GM18507 (cell line): ENCODE results near the gene LMO3.

Experiments used
- DNase-seq: peaks from one replicate; pipeline ENCODE4 v3.0.0; 2011; ENCODE audit warnings: low read depth; ENCODE audit not compliant: insufficient read length; ENCODE audit errors: extremely low spot score
- FAIRE-seq: peaks from 2 replicates; lab custom pipeline; 2011; peaks lifted over from hg19 to GRCh38; lab: Jason Lieb, UNC

Gene LMO3

GRCh38 chr12:16606117-16606200 lies at the start of gene LMO3:
LMO3 (minus strand) TSS chr12:16606162; CDS start chr12:16600860, 5,302 bp downstream.
- DNase-seq = no peak
- FAIRE-seq = no peak

- peak; percentile 67 for FAIRE-seq
- DNase-seq = no peak
Measured at GRCh38 chr12:16636435-16637055, 30.6 kb upstream of the LMO3 start.

GRCh38 chr12:16634786-16635185 lies 28.8 kb upstream of the LMO3 start:
- DNase-seq (no peak), FAIRE-seq (no peak)

- DNase-seq = no peak
- FAIRE-seq = no peak
Measured at GRCh38 chr12:16626991-16627390, 21.0 kb upstream of the LMO3 start.

GRCh38 chr12:16622338-16622737 lies 16.4 kb upstream of the LMO3 start:
- no peak for FAIRE-seq
- DNase-seq = no peak

- FAIRE-seq = no peak
- DNase-seq = no peak
Measured at GRCh38 chr12:16619537-16619936, 13.6 kb upstream of the LMO3 start.

- FAIRE-seq (no peak), DNase-seq (no peak)
Measured at GRCh38 chr12:16618256-16618655, 12.3 kb upstream of the LMO3 start.

- DNase-seq (no peak), FAIRE-seq (no peak)
Measured at GRCh38 chr12:16613199-16613598, 7.2 kb upstream of the LMO3 start.

- FAIRE-seq (no peak), DNase-seq (no peak)
Measured at GRCh38 chr12:16612647-16613046, 6.7 kb upstream of the LMO3 start.

GRCh38 chr12:16611146-16611545 lies 5.2 kb upstream of the LMO3 start:
- DNase-seq (no peak), FAIRE-seq (peak; percentile 38)

GRCh38 chr12:16610743-16611142 lies 4.8 kb upstream of the LMO3 start:
- FAIRE-seq = no peak
- no peak for DNase-seq

- FAIRE-seq (peak; percentile 12), DNase-seq (no peak)
Measured at GRCh38 chr12:16610001-16610585, 4.1 kb upstream of the LMO3 start.

- no peak for FAIRE-seq
- no peak for DNase-seq
Measured at GRCh38 chr12:16608946-16609539, 3.1 kb upstream of the LMO3 start.

- no peak for DNase-seq
- FAIRE-seq = no peak
Measured at GRCh38 chr12:16607906-16608775, 2.2 kb upstream of the LMO3 start.

GRCh38 chr12:16606991-16607390 lies 1.0 kb upstream of the LMO3 start:
- no peak for FAIRE-seq
- DNase-seq = no peak

GRCh38 chr12:16606201-16606849 lies 363 bp upstream of the LMO3 start:
- DNase-seq = no peak
- peak; percentile 39 for FAIRE-seq

GRCh38 chr12:16605642-16606116 lies 283 bp downstream of the LMO3 start:
- DNase-seq = no peak
- FAIRE-seq = no peak

GRCh38 chr12:16604596-16605252 lies 1.2 kb downstream of the LMO3 start:
- DNase-seq (no peak), FAIRE-seq (no peak)

- DNase-seq (no peak), FAIRE-seq (no peak)
Measured at GRCh38 chr12:16603916-16604575, 1.9 kb downstream of the LMO3 start.
